Gastroesophageal sphincter (tissue), 3 donors: ENCODE data around the gene RALY.

Experiments used
- EP300 ChIP-seq: sonication (generic); formaldehyde crosslinking; IDR thresholded peaks from one replicate; pipeline ENCODE4 v1.6.1; 2017; ENCODE audit warnings: antibody characterized with exemption, mild to moderate bottlenecking
- POLR2A ChIP-seq, 2 donors: fragments of 450-650 bp; IDR thresholded peaks; one replicate each; pipeline ENCODE4 v1.6.1; 2017; ENCODE audit warnings: antibody characterized with exemption in 2 of 2, mild to moderate bottlenecking in 2 of 2, moderate library complexity in 1 of 2
- POLR2AphosphoS5 ChIP-seq: sonication (generic); formaldehyde crosslinking; IDR thresholded peaks from one replicate; pipeline ENCODE4 v1.6.1; 2017; ENCODE audit warnings: antibody characterized with exemption
- TF ChIP-seq, protein P1 (sequence below), 4 experiments: fragments of 200-600 bp in 2 of 4; fragments of 450-650 bp in 2 of 4; sonication (generic) in 1 of 4; IDR thresholded peaks; one replicate each; pipeline ENCODE4 v1.5.1; 2017 to 2019; ENCODE audit warnings: antibody characterized with exemption in 4 of 4, mild to moderate bottlenecking in 2 of 4, moderate library complexity in 2 of 4

DNA sequence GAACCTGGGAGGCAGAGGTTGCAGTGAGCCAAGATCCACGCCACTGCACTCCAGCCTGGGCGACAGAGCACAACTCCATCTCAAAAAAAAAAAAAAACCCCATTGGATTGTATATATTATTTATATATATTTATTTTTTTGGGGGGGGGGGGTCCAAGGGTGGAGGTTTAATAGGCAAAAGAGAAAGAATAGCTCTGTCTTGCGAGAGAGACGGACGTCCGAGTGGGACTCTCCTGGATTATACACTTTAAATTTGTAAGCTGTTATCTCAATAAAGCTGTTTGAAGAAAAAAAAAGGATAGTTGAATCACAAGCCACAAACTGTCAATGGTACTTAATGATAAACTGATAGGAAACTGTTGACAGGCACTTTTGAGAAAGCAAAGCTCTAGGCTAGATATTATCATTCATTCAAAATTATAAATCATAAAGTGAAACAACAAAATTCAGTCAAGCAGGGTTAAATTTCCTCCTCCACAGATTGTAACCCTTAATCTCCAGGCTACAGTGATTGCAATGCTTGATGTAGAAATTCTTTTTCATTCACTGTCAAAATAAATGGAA lies 98.0 kb downstream of the RALY start:
- TF ChIP-seq EP300 (no peak), POLR2A (IDR thresholded peaks at IDR 0.05) (no peak), POLR2AphosphoS5 (no peak)
- TF ChIP-seq, protein P1, sequence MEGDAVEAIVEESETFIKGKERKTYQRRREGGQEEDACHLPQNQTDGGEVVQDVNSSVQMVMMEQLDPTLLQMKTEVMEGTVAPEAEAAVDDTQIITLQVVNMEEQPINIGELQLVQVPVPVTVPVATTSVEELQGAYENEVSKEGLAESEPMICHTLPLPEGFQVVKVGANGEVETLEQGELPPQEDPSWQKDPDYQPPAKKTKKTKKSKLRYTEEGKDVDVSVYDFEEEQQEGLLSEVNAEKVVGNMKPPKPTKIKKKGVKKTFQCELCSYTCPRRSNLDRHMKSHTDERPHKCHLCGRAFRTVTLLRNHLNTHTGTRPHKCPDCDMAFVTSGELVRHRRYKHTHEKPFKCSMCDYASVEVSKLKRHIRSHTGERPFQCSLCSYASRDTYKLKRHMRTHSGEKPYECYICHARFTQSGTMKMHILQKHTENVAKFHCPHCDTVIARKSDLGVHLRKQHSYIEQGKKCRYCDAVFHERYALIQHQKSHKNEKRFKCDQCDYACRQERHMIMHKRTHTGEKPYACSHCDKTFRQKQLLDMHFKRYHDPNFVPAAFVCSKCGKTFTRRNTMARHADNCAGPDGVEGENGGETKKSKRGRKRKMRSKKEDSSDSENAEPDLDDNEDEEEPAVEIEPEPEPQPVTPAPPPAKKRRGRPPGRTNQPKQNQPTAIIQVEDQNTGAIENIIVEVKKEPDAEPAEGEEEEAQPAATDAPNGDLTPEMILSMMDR (IDR thresholded peaks at IDR 0.05) = no peak
